ENCODE measurements around the gene CILP2. TPM values are rescaled to one million over a fixed set of nuclear protein-coding genes. Genes with fewer than 3 reads are reported as not detected.
A peak's percentile ranks its signal among the peaks of the same experiment; 100 is the strongest.

The CILP2 gene
- total and polyA plus RNA-seq, 9 of the 15 experiments (the other 6 are each of a cell fraction or from before 2014, with no cell fraction given): 0.04 to 0.35 (median 0.05) TPM; not detected in 2

GRCh38 chr19:19515642-19516519 is 22.2 kb upstream of the CILP2 start, which contains the start of gene NDUFA13 (continued):
- TF ChIP-seq ZNF449 (CRISPR knock-in tag; IDR thresholded peaks at IDR 0.05) (no peak), BRCA1 (IDR thresholded peaks at IDR 0.05) (no peak), BRCA1 (CRISPR knock-in tag; IDR thresholded peaks at IDR 0.05) (no peak), TOE1 (IDR thresholded peaks at IDR 0.05; ENCODE audit: borderline replicate concordance) (0 out of 2 replicates have a peak, but pooled peaks have one; percentile 52), TOE1 (CRISPR knock-in tag; IDR thresholded peaks at IDR 0.05; ENCODE audit: borderline replicate concordance, low read depth) (no peak), BCLAF1 (IDR thresholded peaks at IDR 0.05; ENCODE audit: borderline replicate concordance in 1 of 2, control insufficient read depth in 1 of 2, low read depth in 2 of 2, low read length in 1 of 2) (no peak), ZNF583 (CRISPR knock-in tag; IDR thresholded peaks at IDR 0.05) (no peak), TEAD1 (CRISPR knock-in tag; IDR thresholded peaks at IDR 0.05) (peak in 1 of 2 experiments; percentile 74; a peak in 2 of 4 replicates), ADNP (tag; IDR thresholded peaks at IDR 0.05) (no peak), PKNOX1 (IDR thresholded peaks at IDR 0.05) (peak; percentile 66), ZNF143 (CRISPR knock-in tag; IDR thresholded peaks at IDR 0.05) (no peak), KAT8 (IDR thresholded peaks at IDR 0.05; ENCODE audit: low read depth) (peak; percentile 49; the same call in 1 of the 2 replicates), ZHX1 (conservative IDR thresholded peaks at IDR 0.05; ENCODE audit: low read length) (peak; percentile 78; the same call in 1 of the 2 replicates), ATF4 (CRISPR knock-in tag; IDR thresholded peaks at IDR 0.05) (no peak), FOXA1 (IDR thresholded peaks at IDR 0.05; ENCODE audit: borderline replicate concordance) (no peak), NFIX (CRISPR knock-in tag; IDR thresholded peaks at IDR 0.05; ENCODE audit: low read depth) (no peak)

Data from K562 (cell line).